Measurements from ENCODE around the gene TMEM250. TPM values are rescaled to one million over a fixed set of nuclear protein-coding genes. Genes with fewer than 3 reads are reported as not detected.

The TMEM250 gene
- polyA plus RNA-seq, 6 donors from 2014 or later = 6.8 to 26.5 (median 18.0) TPM

- Mint-ChIP-seq H3K36me3 (no peaks in the 10 kb centered on the region), H3K4me1 (peaks cover 3 to 14% (median 7%) of the 10 kb centered on the region in 3 donors), H3K27ac (peak overlapping the region in 1 of 6 donors; percentile 34), H3K27me3 (peaks cover 8 to 53% (median 43%) of the 10 kb centered on the region in 3 donors), H3K9me3 (no peaks in the 10 kb centered on the region), H3K4me3 (no peak overlapping the region)
- DNase-seq = no peak
- ATAC-seq (ENCODE audit: low read depth in 2 of 2) = no peak
Observed at GRCh38 chr9:136098844-136099243, 19.8 kb downstream of the TMEM250 start.

- DNase-seq = no peak
- H3K4me1 Mint-ChIP-seq = peaks cover 5 to 17% (median 7%) of the 10 kb centered on the region in 3 donors
- H3K36me3 Mint-ChIP-seq = no peaks in the 10 kb centered on the region
- H3K27ac Mint-ChIP-seq = no peak overlapping the region
- H3K27me3 Mint-ChIP-seq = peaks cover 8 to 55% (median 48%) of the 10 kb centered on the region in 3 donors
- H3K9me3 Mint-ChIP-seq = no peaks in the 10 kb centered on the region
- no peak for ATAC-seq (ENCODE audit: low read depth in 2 of 2)
- H3K4me3 Mint-ChIP-seq = no peak overlapping the region
Observed at GRCh38 chr9:136098210-136098609, 20.5 kb downstream of the TMEM250 start.

- Mint-ChIP-seq H3K36me3 (no peaks in the 10 kb centered on the region), H3K4me3 (peak overlapping the region; percentile 17 to 75 (median 62)), H3K9me3 (no peaks in the 10 kb centered on the region), H3K27ac (no peak overlapping the region), H3K4me1 (peaks cover 5 to 17% (median 7%) of the 10 kb centered on the region in 3 donors), H3K27me3 (peaks cover 9 to 63% (median 58%) of the 10 kb centered on the region in 3 donors)
- DNase-seq (no peak), ATAC-seq (ENCODE audit: low read depth in 2 of 2) (no peak)
Observed at GRCh38 chr9:136096505-136097001, 22.1 kb downstream of the TMEM250 start.

GRCh38 chr9:136095070-136096058 lies 23.3 kb downstream of the TMEM250 start, which contains the start of gene NACC2:
Gene NACC2 (minus strand): TSS chr9:136095289. CDS start chr9:136050521, 44,768 bp downstream.
- Mint-ChIP-seq H3K27ac (no peak within 1 kb of the TSS), H3K36me3 (no peaks in the 10 kb centered on the region)
- DNase-seq = no peak

GRCh38 chr9:136093995-136094881 lies 24.4 kb downstream of the TMEM250 start:
- ATAC-seq (ENCODE audit: low read depth in 2 of 2) (peak; percentile 52 to 55), DNase-seq (no peak)
- Mint-ChIP-seq H3K9me3 (no peaks in the 10 kb centered on the region), H3K4me1 (peaks cover 5 to 16% (median 5%) of the 10 kb centered on the region in 3 donors), H3K27ac (no peak overlapping the region), H3K36me3 (no peaks in the 10 kb centered on the region), H3K4me3 (peak overlapping the region in 7 of 8 donors; percentile 45 to 86 (median 67)), H3K27me3 (peaks cover 9 to 59% (median 50%) of the 10 kb centered on the region in 3 donors)

More at GRCh38 chr9:136095070-136096058, 23.3 kb downstream of the TMEM250 start, which contains the start of gene NACC2:
- H3K4me1 Mint-ChIP-seq = peaks cover 5 to 17% (median 7%) of the 10 kb centered on the region in 3 donors
- peak in 1 of 2 donors; percentile 18 for ATAC-seq (ENCODE audit: low read depth in 2 of 2)
- no peaks in the 10 kb centered on the region for H3K9me3 Mint-ChIP-seq
- H3K4me3 Mint-ChIP-seq = peak within 1 kb of the TSS in 7 of 8 donors; percentile 17 to 84 (median 70)
- H3K27me3 Mint-ChIP-seq = peaks cover 12 to 67% (median 61%) of the 10 kb centered on the region in 3 donors

- ATAC-seq (ENCODE audit: low read depth in 2 of 2) (no peak), DNase-seq (no peak)
- H3K9me3 Mint-ChIP-seq = no peaks in the 10 kb centered on the region
- H3K27me3 Mint-ChIP-seq = peaks cover 4 to 51% (median 43%) of the 10 kb centered on the region in 3 donors
- H3K4me3 Mint-ChIP-seq = peak overlapping the region in 7 of 8 donors; percentile 45 to 86 (median 69)
- H3K27ac Mint-ChIP-seq = no peak overlapping the region
- H3K4me1 Mint-ChIP-seq = peaks cover 0 to 10% (median 5%) of the 10 kb centered on the region in 3 donors
- H3K36me3 Mint-ChIP-seq = no peaks in the 10 kb centered on the region
Observed at GRCh38 chr9:136093346-136093986, 25.2 kb downstream of the TMEM250 start.

GRCh38 chr9:136092741-136093140 lies 25.9 kb downstream of the TMEM250 start:
- H3K4me3 Mint-ChIP-seq = peak overlapping the region in 6 of 8 donors; percentile 25 to 70 (median 65)
- DNase-seq (no peak), ATAC-seq (ENCODE audit: low read depth in 2 of 2) (no peak)
- H3K27ac Mint-ChIP-seq = no peak overlapping the region
- peaks cover 0 to 8% (median 5%) of the 10 kb centered on the region in 3 donors for H3K4me1 Mint-ChIP-seq
- H3K27me3 Mint-ChIP-seq = peaks cover 4 to 51% (median 35%) of the 10 kb centered on the region in 3 donors
- H3K36me3 Mint-ChIP-seq = no peaks in the 10 kb centered on the region
- H3K9me3 Mint-ChIP-seq = no peaks in the 10 kb centered on the region

- Mint-ChIP-seq H3K36me3 (no peaks in the 10 kb centered on the region), H3K27ac (no peak overlapping the region), H3K4me1 (peaks cover 0 to 8% (median 5%) of the 10 kb centered on the region in 3 donors), H3K4me3 (no peak overlapping the region), H3K9me3 (no peaks in the 10 kb centered on the region), H3K27me3 (peaks cover 4 to 50% (median 31%) of the 10 kb centered on the region in 3 donors)
- DNase-seq (no peak), ATAC-seq (ENCODE audit: low read depth in 2 of 2) (no peak)
Observed at GRCh38 chr9:136092353-136092650, 26.4 kb downstream of the TMEM250 start.

- H3K4me3 Mint-ChIP-seq = peak overlapping the region in 2 of 8 donors; percentile 37 to 79
- H3K9me3 Mint-ChIP-seq = no peaks in the 10 kb centered on the region
- no peak for ATAC-seq (ENCODE audit: low read depth in 2 of 2)
Observed at GRCh38 chr9:136091582-136092352, 26.9 kb downstream of the TMEM250 start.

GRCh38 chr9:136090768-136091581 lies 27.7 kb downstream of the TMEM250 start:
- Mint-ChIP-seq H3K27me3 (peaks cover 10 to 49% (median 30%) of the 10 kb centered on the region in 3 donors), H3K4me3 (peak overlapping the region in 1 of 8 donors; percentile 20), H3K27ac (no peak overlapping the region)

More at GRCh38 chr9:136091582-136092352, 26.9 kb downstream of the TMEM250 start:
- Mint-ChIP-seq H3K27ac (no peak overlapping the region), H3K36me3 (no peaks in the 10 kb centered on the region), H3K4me1 (peaks cover 0 to 8% (median 5%) of the 10 kb centered on the region in 3 donors), H3K27me3 (peaks cover 7 to 52% (median 33%) of the 10 kb centered on the region in 3 donors)
- DNase-seq = no peak

GRCh38 chr9:136090056-136090735 lies 28.5 kb downstream of the TMEM250 start:
- Mint-ChIP-seq H3K27me3 (peaks cover 10 to 49% (median 30%) of the 10 kb centered on the region in 3 donors), H3K27ac (peak overlapping the region in 1 of 6 donors; percentile 63), H3K9me3 (no peaks in the 10 kb centered on the region), H3K4me3 (no peak overlapping the region), H3K4me1 (peaks cover 0 to 4% (median 2%) of the 10 kb centered on the region in 3 donors), H3K36me3 (no peaks in the 10 kb centered on the region)
- DNase-seq (no peak), ATAC-seq (ENCODE audit: low read depth in 2 of 2) (no peak)

More at GRCh38 chr9:136090768-136091581, 27.7 kb downstream of the TMEM250 start:
- DNase-seq = no peak
- Mint-ChIP-seq H3K9me3 (no peaks in the 10 kb centered on the region), H3K36me3 (no peaks in the 10 kb centered on the region), H3K4me1 (peaks cover 0 to 4% (median 2%) of the 10 kb centered on the region in 3 donors)
- ATAC-seq (ENCODE audit: low read depth in 2 of 2) = no peak

Measured in naive B cell (primary cell).